Stimulated activated CD4-positive, alpha-beta T cell treated with anti-CD3 and anti-CD28 coated beads, TNF-alpha, amount 100 ng/mL, for 1 hour (primary cell): ENCODE results near the gene CDC42EP2.
A peak's percentile ranks its signal among the peaks of the same experiment; 100 is the strongest.

Source experiments
- DNase-seq, 3 donors: peaks; one replicate each; pipeline ENCODE4 v3.0.0-alpha.2; 2020; ENCODE audit warnings: low read depth in 3 of 3, low spot score in 1 of 3

Gene CDC42EP2

GRCh38 chr11:65297026-65297672, 17.5 kb upstream of the CDC42EP2 start:
- no peak for DNase-seq

- no peak for DNase-seq
Measured at GRCh38 chr11:65298131-65298535, 16.5 kb upstream of the CDC42EP2 start.

GRCh38 chr11:65298655-65299179, 15.9 kb upstream of the CDC42EP2 start:
- DNase-seq: no peak

GRCh38 chr11:65300621-65301275, 13.9 kb upstream of the CDC42EP2 start:
- no peak for DNase-seq

GRCh38 chr11:65301491-65302329, 13.0 kb upstream of the CDC42EP2 start:
- DNase-seq: no peak

- no peak for DNase-seq
Measured at GRCh38 chr11:65303555-65303954, 11.1 kb upstream of the CDC42EP2 start.

GRCh38 chr11:65304110-65304509, 10.6 kb upstream of the CDC42EP2 start:
- no peak for DNase-seq

GRCh38 chr11:65304613-65305012, 10.1 kb upstream of the CDC42EP2 start:
- DNase-seq: no peak

GRCh38 chr11:65305501-65306268, 9.0 kb upstream of the CDC42EP2 start:
- DNase-seq: no peak

- no peak for DNase-seq
Measured at GRCh38 chr11:65307298-65308229, 7.1 kb upstream of the CDC42EP2 start.

GRCh38 chr11:65308281-65308891, 6.3 kb upstream of the CDC42EP2 start:
- DNase-seq: no peak

GRCh38 chr11:65309006-65309405, 5.7 kb upstream of the CDC42EP2 start:
- DNase-seq: no peak

- DNase-seq: no peak
Measured at GRCh38 chr11:65310215-65310614, 4.5 kb upstream of the CDC42EP2 start.

- no peak for DNase-seq
Measured at GRCh38 chr11:65310736-65311135, 3.9 kb upstream of the CDC42EP2 start.

GRCh38 chr11:65311170-65311678, 3.4 kb upstream of the CDC42EP2 start:
- DNase-seq: no peak

GRCh38 chr11:65315204-65315865, 669 bp downstream of the CDC42EP2 start:
- DNase-seq: peak; percentile 33 to 81 (median 63)

GRCh38 chr11:65315866-65316226, 1.2 kb downstream of the CDC42EP2 start:
- DNase-seq: no peak

GRCh38 chr11:65316227-65317024, 1.8 kb downstream of the CDC42EP2 start:
- DNase-seq: no peak
